Hindlimb muscle (tissue), 1 donor: ENCODE measurements around the gene CDKAL1. TPM values are rescaled to one million over a fixed set of nuclear protein-coding genes. Genes with fewer than 3 reads are reported as not detected.
"Not testable (repeated sequence)": the region's sequence is repeated elsewhere in the genome, so short reads cannot be mapped to it uniquely, and the experiment has no call there.

Source experiments
- DNase-seq: peaks from one replicate; pipeline ENCODE4 v3.0.0-alpha.2; 2013
- polyA plus RNA-seq: library from polyadenylated mRNA; unstranded; fragments of 120-200 nt; gene quantifications from one replicate; pipeline ENCODE4 v1.2.1, GENCODE V29; 2013; ENCODE audit not compliant: insufficient read length

CDKAL1 gene
- polyA plus RNA-seq, 1 donor = 13.2 TPM

DNA sequence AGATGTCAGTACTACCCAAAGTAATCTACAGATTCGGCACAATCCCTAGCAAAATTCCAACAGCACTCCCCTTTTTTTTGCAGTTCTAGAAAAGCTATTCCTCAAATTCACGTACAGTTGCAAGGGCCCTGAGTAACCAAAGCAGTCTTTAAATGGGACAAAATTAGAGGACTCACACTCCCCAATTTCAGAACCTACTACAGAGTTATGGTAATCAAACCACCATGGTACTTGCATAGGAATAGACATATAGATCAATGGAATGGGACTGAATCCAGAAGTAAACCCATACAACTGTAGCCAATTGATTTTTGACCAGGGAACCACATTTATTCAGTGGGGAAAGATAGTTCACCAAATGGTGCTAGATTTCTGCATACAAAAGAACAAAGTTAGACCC lies 350.8 kb downstream of the CDKAL1 start:
- DNase-seq = no peak

GRCh38 chr6:20891161-20891560 lies 356.9 kb downstream of the CDKAL1 start:
- DNase-seq = no peak

GRCh38 chr6:20892365-20892764 lies 358.1 kb downstream of the CDKAL1 start:
- DNase-seq = no peak

DNA sequence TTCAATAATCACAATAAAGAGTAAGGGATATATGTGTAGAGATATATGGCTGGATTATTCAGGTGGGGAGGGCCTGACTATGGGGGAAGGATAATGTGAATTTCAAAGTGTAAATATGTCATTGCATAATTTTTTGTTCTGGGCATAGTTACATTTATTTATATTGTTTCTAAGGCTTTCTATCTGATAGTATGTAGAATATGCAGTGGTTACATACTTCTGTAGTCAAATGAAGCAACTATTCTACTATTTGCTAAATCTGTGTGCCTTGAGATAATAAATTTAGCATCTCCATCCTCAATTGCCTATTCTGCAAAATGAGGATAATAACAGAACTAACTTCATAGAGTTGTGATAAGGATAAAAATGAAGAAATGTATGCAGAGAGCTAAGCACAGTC lies 359.2 kb downstream of the CDKAL1 start:
- DNase-seq = no peak

DNA sequence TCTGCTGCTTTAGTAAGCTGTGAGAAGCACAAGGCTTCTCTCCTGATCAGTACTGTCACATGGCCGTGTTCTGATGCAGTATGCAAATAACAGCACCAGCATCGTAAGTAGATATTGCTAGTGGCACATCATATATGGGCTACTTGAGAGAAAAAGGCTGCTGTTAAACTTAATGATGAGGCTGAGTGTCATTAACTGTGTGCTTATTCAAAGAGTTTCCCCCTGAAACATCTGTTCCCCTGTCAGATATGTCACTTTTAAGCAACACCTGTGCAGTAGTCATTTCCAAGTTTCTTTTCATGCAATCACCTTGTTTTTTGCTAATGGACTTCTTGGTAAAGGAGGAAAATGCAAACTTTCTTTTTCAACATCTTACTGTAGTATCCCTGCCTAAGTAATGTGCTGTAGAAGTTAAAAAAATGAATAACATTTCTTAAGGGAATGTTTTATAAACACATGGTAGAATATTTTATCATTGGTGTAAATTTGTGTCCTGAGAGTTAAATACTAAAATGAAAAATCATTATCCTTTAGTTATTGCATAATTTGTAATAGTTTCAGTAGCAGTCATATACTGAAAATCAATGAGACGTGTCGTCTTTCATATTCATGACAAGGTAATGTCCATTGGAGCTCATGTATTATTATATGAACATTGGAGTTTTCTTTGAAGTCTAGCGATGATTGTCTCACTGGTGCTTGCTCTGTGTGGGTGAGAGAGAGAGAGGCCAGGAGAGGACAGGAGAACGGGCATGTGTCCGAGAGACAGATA lies 366.3 kb downstream of the CDKAL1 start:
- no peak for DNase-seq

GRCh38 chr6:20905377-20905776 lies 371.1 kb downstream of the CDKAL1 start:
- no peak for DNase-seq

- DNase-seq = no peak
Observed at GRCh38 chr6:20906945-20907344, 372.7 kb downstream of the CDKAL1 start.

- DNase-seq = no peak
Observed at GRCh38 chr6:20907486-20908071, 373.3 kb downstream of the CDKAL1 start.

DNA sequence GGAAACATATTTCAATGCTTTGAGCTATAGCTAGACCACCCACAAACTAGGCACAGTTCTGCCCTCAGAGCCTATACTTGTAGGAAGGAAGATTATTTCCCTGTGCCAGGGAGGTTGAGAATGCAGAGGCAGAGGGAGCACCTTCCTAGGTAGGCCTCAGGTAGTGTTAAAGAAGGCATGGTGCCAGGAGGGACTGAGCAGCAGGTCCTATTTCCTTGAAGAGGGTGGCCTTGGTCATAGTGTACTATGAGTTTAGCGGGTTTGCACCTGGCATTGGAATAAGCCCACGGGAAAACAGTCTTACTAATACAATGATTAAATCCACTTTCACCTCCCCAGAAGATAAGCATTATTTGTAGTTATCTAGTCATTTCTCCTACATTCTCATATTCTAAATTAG lies 375.4 kb downstream of the CDKAL1 start:
- no peak for DNase-seq

- no peak for DNase-seq
Observed at GRCh38 chr6:20911712-20912111, 377.5 kb downstream of the CDKAL1 start.

DNA sequence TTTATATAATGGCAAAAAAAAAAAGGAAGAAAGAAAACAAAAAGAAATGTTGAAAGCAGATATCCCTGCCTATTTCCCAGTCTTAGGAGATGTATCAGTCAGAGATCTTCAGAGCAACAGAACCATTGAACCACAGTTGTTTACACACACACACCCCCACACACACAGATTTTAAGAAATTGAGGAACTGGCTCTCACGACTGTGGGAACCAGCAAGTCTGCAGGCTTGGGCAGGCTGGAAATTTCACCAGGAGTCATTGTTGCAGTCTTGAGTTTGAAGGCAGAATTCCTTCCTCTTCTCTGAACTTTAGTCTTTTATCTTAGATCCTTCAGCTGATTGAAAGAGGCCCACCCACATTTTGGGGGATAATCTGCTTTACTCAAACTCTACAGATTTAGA lies 380.9 kb downstream of the CDKAL1 start:
- DNase-seq = no peak

DNA sequence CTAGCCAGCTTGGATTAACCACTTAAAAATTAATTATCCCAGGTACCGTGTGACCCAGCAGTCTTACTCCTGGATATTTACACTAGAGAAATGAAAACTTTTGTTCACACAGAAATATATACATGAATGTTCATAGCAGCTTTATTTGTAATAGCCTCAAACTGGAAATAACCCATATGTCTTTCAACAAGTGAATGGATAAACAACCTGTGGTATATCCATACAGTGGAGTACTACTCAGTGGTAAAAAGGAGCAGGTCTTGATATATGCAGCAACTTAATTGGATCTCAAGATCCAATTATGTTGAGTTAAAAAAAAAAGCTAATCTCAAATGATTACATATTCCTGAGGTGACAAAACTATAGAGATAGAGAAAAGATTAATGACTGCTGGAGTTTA lies 381.4 kb downstream of the CDKAL1 start:
- DNase-seq = no peak

- no peak for DNase-seq
Observed at GRCh38 chr6:20916086-20916485, 381.8 kb downstream of the CDKAL1 start.

DNA sequence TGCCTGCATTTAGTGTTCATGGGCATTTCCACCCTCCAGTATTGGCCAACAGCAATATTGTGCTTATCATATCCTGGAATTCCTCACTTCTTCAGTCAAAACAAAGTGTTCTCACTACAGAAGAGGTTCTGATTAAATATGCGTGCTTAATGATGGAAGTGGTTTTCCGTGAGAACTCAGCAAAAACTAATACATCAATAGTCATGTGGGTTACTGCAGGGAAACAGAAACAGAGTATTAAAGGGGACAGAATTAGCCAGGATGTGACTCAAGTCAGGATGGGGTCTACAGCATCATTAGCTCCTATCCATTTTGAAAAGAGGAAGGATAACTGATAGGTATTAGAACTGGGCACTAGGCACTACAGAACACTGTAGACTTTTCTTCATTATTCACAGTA lies 384.6 kb downstream of the CDKAL1 start:
- no peak for DNase-seq

DNA sequence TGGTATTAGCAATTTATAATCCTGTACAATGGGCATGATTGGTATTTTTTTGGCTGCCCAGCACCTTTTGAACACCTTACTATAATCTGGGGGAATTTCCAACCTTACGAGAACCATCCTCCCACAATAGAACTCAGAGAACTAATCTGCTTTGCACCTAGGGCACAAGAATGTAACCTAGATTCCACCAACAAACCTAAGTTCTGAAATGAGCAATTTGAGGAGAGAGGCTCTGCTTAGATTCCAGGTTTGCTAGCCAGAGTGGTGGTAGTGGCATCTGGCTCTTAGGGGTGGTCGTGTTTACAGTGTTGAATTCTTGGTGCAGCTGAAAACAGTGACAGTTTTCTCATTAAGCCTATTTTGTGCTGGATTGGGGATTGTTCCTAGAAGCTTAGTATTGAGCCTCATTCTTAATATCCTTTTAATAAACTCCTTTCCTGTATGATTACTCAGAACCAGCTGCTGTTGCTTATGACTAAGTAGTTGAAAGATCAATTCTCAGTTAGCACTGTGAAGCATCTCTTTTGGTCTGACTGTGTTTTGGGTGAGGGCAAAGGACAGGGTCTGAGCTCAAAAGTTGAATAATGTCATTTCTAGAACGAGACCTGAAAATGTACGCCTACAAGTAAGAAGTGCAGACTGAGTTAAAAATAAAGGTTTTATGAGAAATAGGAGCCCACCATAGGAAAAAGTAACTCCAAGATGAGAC lies 385.6 kb downstream of the CDKAL1 start:
- no peak for DNase-seq

GRCh38 chr6:20921578-20921977 lies 387.3 kb downstream of the CDKAL1 start:
- DNase-seq = no peak

DNA sequence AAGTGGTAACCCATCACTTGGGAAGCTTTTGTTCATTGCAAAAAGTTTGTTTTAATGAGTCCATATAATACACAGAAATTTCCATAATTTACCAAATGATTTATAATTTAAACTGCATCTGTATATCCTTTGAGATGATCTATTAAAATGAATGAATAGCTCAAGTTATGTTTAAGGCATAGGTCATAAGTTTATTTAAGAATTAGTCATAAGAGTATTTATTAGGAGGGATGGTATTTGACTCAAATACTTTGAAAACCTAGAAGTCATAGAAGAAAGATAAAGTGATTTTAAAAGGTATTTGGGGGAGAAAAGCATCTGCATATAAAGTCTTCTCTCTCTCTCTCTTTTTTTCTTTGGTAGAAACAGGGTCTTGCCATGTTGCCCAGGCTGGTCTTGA lies 388.5 kb downstream of the CDKAL1 start:
- no peak for DNase-seq

GRCh38 chr6:20924094-20924493 lies 389.8 kb downstream of the CDKAL1 start:
- DNase-seq = not testable (repeated sequence)

DNA sequence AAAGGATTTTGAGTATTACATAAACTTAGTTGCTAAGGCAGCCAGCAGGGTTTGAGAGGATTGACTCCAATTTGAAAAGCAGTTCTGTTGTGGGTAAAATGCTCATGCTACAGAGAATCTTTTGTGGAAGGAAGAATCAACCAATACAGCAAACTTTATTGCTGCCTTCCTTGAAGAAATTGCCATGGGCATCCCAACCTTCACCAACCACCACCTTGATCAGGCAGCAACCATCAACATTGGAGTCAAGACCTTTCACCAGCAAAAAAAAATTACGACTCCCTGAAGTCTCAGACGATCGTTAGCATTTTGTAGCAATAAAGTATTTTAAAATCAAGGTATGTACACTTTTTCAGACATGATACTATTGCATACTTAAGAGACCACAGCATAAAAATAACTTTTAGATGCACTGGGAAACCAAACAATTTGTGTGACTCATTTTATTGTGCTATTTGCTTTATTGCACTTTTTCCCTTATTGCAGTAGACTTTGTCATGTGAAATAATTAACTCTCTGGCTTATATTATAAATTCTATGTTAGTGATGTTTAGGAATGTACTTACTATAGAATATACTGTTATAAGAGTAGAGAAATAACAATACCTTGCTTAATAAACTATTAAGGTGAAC lies 390.8 kb downstream of the CDKAL1 start:
- no peak for DNase-seq

DNA sequence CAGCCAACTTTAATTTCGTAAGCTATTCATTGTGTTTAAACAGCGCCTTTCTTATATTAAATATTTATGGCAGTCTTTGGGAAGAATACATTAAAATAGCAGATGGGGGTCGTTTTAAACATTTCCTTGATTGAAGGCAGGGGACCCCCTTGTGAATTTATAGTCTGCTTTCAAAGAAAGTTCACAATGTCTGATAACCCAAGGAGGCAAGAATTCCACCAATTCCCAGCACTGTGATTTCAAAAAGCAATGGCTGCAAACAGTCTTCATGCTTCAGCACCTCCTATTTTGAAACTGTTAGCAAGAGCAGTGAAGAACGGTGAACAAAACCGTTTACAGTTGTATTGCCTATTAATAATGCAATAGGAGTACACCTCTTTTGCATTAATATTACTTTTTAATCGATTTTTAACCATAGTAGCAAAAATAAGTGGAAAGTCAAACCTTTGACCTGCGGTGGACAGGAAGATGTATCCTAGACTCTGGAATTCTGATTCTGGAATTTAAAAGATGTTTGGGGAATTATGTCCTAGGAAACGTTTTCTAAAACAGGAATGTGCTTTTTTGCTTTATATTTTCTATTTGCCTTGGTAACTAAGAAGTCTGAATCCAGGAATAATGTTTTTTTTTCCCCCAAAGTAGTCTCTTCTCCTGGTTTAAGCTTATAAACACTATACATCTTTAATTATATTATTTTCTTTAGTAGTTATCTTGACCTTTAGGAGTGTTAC lies 393.0 kb downstream of the CDKAL1 start:
- DNase-seq = no peak

DNA sequence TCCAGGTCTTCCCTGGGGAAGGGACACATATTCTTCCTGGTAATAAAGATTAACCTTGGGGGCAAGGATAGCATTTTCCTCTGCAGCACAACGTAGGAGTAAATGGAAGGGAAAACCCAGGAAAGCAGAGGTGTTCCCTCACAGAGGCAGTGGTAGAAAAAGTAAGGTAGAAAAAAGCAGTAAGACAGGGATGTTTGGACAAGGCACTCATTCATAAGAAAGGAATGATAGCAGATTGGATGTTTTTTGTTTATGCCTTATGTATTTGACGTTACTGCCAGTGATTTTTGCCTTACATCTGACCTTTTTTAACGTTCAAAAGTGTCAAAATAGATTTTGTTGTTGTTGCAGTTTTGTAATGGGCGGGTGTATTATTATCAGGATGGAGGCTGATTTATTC lies 395.0 kb downstream of the CDKAL1 start:
- no peak for DNase-seq

- no peak for DNase-seq
Observed at GRCh38 chr6:20931093-20931492, 396.8 kb downstream of the CDKAL1 start.

DNA sequence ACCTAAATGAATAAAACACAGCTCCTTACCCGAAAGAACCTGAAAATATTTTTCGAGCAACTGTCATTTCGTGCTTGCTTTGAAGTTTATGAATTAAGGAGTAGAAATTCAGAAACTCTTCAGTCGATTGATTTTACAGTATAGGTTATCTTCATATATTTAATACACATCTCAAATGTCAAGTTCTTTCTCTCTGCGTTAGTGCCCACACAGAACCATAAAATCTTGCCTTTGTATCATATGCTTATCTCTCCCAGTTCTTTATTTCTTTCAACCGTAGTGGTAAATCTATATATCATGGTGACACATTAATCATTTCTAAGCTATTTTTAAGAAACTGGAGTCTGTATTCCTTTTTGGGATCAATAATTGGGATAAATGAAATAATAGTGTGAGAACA lies 397.5 kb downstream of the CDKAL1 start:
- no peak for DNase-seq
